Keratinocyte (primary cell): Measurements from ENCODE around the gene FAM174A. TPM values are rescaled to one million over a fixed set of nuclear protein-coding genes. Genes with fewer than 3 reads are reported as not detected.

ENCODE experiments used
- DNase-seq: peaks from one replicate; pipeline ENCODE4 v3.0.0-alpha.2; 2011; ENCODE audit warnings: low read depth, missing footprints, low spot score
- FAIRE-seq: peaks from 2 replicates; lab custom pipeline; 2011; peaks lifted over from hg19 to GRCh38; lab: Jason Lieb, UNC
- H2AFZ ChIP-seq: 2 replicates; pipeline ENCODE4 v1.6.0; 2012; ENCODE audit warnings: low read length, control low read depth, inconsistent platforms; ENCODE audit not compliant: control insufficient read depth
- H3K27ac ChIP-seq: 2 replicates; pipeline ENCODE4 v1.5.1; 2011; ENCODE audit warnings: low read length; ENCODE audit not compliant: control insufficient read depth, insufficient read depth
- H3K27me3 ChIP-seq: 3 replicates; pipeline ENCODE4 v1.6.0; 2011; ENCODE audit warnings: low read length; ENCODE audit not compliant: control insufficient read depth, insufficient read depth; ENCODE audit errors: extremely low read depth
- H3K36me3 ChIP-seq, 2 experiments: 2 replicates in 1 of 2; 3 replicates in 1 of 2; pipeline ENCODE4 v1.5.1; 2011; ENCODE audit warnings: low read length in 2 of 2, mild to moderate bottlenecking in 1 of 2; ENCODE audit not compliant: control insufficient read depth in 2 of 2, insufficient read depth in 2 of 2; ENCODE audit errors: extremely low read depth in 1 of 2
- H3K4me1 ChIP-seq: 3 replicates; pipeline ENCODE4 v1.5.1; 2011; ENCODE audit warnings: low read length; ENCODE audit not compliant: control insufficient read depth, insufficient read depth; ENCODE audit errors: extremely low read depth
- H3K4me2 ChIP-seq: 3 replicates; pipeline ENCODE4 v1.6.0; 2011; ENCODE audit warnings: low read depth, low read length; ENCODE audit not compliant: control insufficient read depth, insufficient read depth; ENCODE audit errors: extremely low read depth
- H3K4me3 ChIP-seq, 3 experiments: fragments of 200-600 bp in 1 of 3; sonication (generic) in 1 of 3; 2 replicates in 2 of 3; 3 replicates in 1 of 3; pipeline ENCODE4 v1.5.1; 2011 to 2016; ENCODE audit warnings: low read length in 3 of 3, mild to moderate bottlenecking in 3 of 3, control low read depth in 2 of 3, inconsistent platforms in 1 of 3, low read depth in 1 of 3, mixed read lengths in 1 of 3, mixed run types in 1 of 3, moderate library complexity in 1 of 3; ENCODE audit not compliant: control insufficient read depth in 2 of 3, insufficient read depth in 2 of 3; ENCODE audit errors: extremely low read depth in 1 of 3
- H3K79me2 ChIP-seq: 2 replicates; pipeline ENCODE4 v1.6.0; 2012; ENCODE audit warnings: low read length; ENCODE audit not compliant: control insufficient read depth, insufficient read depth
- H3K9ac ChIP-seq: 3 replicates; pipeline ENCODE4 v1.6.0; 2011; ENCODE audit warnings: low read length; ENCODE audit not compliant: control insufficient read depth, insufficient read depth; ENCODE audit errors: extremely low read depth
- H3K9me1 ChIP-seq: 3 replicates; pipeline ENCODE4 v1.6.0; 2011; ENCODE audit warnings: low read length; ENCODE audit not compliant: control insufficient read depth, insufficient read depth; ENCODE audit errors: extremely low read depth
- H3K9me3 ChIP-seq: 2 replicates; pipeline ENCODE4 v1.5.1; 2012; ENCODE audit warnings: low read depth, low read length; ENCODE audit not compliant: control insufficient read depth
- H4K20me1 ChIP-seq: 3 replicates; pipeline ENCODE4 v1.6.0; 2011; ENCODE audit warnings: low read length; ENCODE audit not compliant: control insufficient read depth, insufficient read depth; ENCODE audit errors: extremely low read depth
- EZH2 ChIP-seq: IDR thresholded peaks from one replicate; pipeline ENCODE4 v1.6.1; 2012; ENCODE audit warnings: inconsistent platforms, mild to moderate bottlenecking, low read length, moderate library complexity
- dilution Hi-C: fragments of 300-500 bp; cut with MboI; formaldehyde crosslinking; loops from one replicate; pipeline ENCODE4 v1.7.0; 2020; ENCODE audit warnings: low sequenced_read_pairs; ENCODE audit not compliant: extremely low pct_ligation_motif_present
- polyA plus RNA-seq, 5 experiments: library from polyadenylated mRNA; depleted of rRNA in 3 of 5; stranded (reverse) in 3 of 5; stranded (forward) in 1 of 5; unstranded in 1 of 5; fragments of >200 nt; gene quantifications; 1 replicate in 1 of 5; 2 replicates in 3 of 5; 3 replicates in 1 of 5; pipeline versions ENCODE4 v1.2.1 to v1.2.3, GENCODE V29; 2011 to 2012; ENCODE audit warnings: missing spikeins in 2 of 5, low read depth in 1 of 5, low replicate concordance in 1 of 5
- TF ChIP-seq, protein P1 (sequence below), 3 experiments: IDR thresholded peaks in 1 of 3; conservative IDR thresholded peaks in 1 of 3; optimal IDR thresholded peaks in 1 of 3; 2 replicates in 2 of 3; 3 replicates in 1 of 3; pipeline versions ENCODE3 to v1.5.1; 2011; ENCODE audit warnings: low read length in 3 of 3, mild to moderate bottlenecking in 3 of 3, moderate library complexity in 2 of 3, control low read depth in 1 of 3, inconsistent platforms in 1 of 3; ENCODE audit not compliant: insufficient read depth in 2 of 3; ENCODE audit errors: extremely low read depth in 1 of 3

Gene FAM174A
- polyA plus RNA-seq, 1 donor (not counting 4 experiments of a cell fraction or from before 2014, with no cell fraction given): 17.3 TPM

DNA sequence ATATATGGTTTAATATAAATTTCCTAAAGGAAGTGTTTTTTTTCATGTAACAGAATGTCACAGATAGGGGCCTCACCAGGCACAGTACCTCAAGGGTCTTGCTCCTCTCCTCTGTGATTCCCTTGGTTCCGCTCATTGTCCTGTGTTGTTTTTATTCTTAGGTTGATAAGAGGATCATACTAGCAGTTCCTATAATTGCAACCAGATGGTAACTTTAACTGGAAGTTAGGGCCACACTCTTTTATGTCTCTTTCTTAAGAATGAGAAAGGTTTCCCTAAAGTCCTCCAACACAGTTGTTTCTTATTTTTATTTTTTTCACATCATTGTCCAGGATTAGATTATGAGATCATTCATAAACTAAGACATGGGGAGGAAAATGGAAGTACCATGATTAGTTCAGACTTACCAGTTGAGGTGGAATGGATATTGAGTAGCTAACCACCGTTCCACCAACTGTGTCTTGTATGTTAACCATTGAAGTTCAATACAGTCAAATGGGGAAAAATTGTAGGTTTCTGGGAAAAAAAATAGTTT is 41.1 kb downstream of the FAM174A start:
- Histone ChIP-seq H3K4me3 (no peak overlapping the region), H2AFZ (no peak overlapping the region), H3K9me3 (no peaks in the 10 kb centered on the region), H3K27me3 (no peaks in the 10 kb centered on the region), H4K20me1 (no peaks in the 10 kb centered on the region), H3K9me1 (no peaks in the 10 kb centered on the region), H3K27ac (no peak overlapping the region), H3K36me3 (no peaks in the 10 kb centered on the region), H3K4me2 (no peak overlapping the region), H3K4me1 (no peaks in the 10 kb centered on the region), H3K9ac (no peak overlapping the region), H3K79me2 (no peaks in the 10 kb centered on the region)
- TF ChIP-seq, protein P1, sequence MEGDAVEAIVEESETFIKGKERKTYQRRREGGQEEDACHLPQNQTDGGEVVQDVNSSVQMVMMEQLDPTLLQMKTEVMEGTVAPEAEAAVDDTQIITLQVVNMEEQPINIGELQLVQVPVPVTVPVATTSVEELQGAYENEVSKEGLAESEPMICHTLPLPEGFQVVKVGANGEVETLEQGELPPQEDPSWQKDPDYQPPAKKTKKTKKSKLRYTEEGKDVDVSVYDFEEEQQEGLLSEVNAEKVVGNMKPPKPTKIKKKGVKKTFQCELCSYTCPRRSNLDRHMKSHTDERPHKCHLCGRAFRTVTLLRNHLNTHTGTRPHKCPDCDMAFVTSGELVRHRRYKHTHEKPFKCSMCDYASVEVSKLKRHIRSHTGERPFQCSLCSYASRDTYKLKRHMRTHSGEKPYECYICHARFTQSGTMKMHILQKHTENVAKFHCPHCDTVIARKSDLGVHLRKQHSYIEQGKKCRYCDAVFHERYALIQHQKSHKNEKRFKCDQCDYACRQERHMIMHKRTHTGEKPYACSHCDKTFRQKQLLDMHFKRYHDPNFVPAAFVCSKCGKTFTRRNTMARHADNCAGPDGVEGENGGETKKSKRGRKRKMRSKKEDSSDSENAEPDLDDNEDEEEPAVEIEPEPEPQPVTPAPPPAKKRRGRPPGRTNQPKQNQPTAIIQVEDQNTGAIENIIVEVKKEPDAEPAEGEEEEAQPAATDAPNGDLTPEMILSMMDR (optimal IDR thresholded peaks at IDR 0.05 in 1 of 3, IDR thresholded peaks at IDR 0.05 in 1 of 3, conservative IDR thresholded peaks at IDR 0.05 in 1 of 3; ENCODE audit: extremely low read depth in 1 of 3, insufficient read depth in 2 of 3, low read length in 3 of 3): no peak
- no peak for TF ChIP-seq EZH2
- dilution Hi-C loops: no loop called here
- DNase-seq (no peak), FAIRE-seq (no peak)

DNA sequence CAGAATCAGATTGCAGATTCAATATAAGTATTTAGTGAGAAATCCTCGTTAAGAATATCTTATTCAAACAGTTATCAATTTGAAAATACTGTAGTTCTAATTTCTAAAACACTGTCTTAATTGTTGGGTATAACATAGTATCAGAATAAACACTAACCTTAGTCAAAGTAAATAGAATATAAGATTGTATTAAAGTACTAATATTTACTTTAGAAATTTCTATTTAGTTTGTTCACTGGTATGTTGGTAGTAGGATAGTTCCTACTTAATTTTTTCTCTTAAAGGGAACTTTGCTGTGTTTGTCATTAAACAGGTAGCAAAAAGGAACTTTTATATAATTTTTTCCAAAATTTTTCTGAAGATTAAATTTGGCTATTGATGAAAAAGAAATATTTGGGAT is 42.3 kb downstream of the FAM174A start:
- no peak for TF ChIP-seq EZH2
- TF ChIP-seq, protein P1 (optimal IDR thresholded peaks at IDR 0.05 in 1 of 3, IDR thresholded peaks at IDR 0.05 in 1 of 3, conservative IDR thresholded peaks at IDR 0.05 in 1 of 3; ENCODE audit: extremely low read depth in 1 of 3, insufficient read depth in 2 of 3, low read length in 3 of 3): no peak
- H3K27me3 ChIP-seq: no peaks in the 10 kb centered on the region
- DNase-seq: no peak
- no peak for FAIRE-seq
- H3K4me3 ChIP-seq: no peak overlapping the region
- no peak overlapping the region for H3K27ac ChIP-seq
- H3K4me2 ChIP-seq: no peak overlapping the region
- H3K36me3 ChIP-seq: no peaks in the 10 kb centered on the region
- no peak overlapping the region for H2AFZ ChIP-seq
- H3K79me2 ChIP-seq: no peaks in the 10 kb centered on the region
- H3K4me1 ChIP-seq: no peaks in the 10 kb centered on the region
- dilution Hi-C loops: no loop called here
- no peak overlapping the region for H3K9ac ChIP-seq
- H4K20me1 ChIP-seq: no peaks in the 10 kb centered on the region
- no peaks in the 10 kb centered on the region for H3K9me3 ChIP-seq
- H3K9me1 ChIP-seq: no peaks in the 10 kb centered on the region
